A673 (cell line): ENCODE results near the gene DENND5A.

Experiments used
- EZH2 ChIP-seq: fragments of 200-600 bp; sonication (generic); IDR thresholded peaks from 2 replicates; pipeline ENCODE4 v1.6.1; 2017; ENCODE audit warnings: borderline replicate concordance, low read depth, mild to moderate bottlenecking, mixed read lengths, antibody characterized with exemption, low read length; ENCODE audit not compliant: poor library complexity, severe bottlenecking
- TF ChIP-seq, protein P1 (sequence below): fragments of 300-800, 200-600 bp; sonication (generic); conservative IDR thresholded peaks from 2 replicates; pipeline ENCODE4 v1.5.1; 2017; ENCODE audit warnings: low read depth, mild to moderate bottlenecking, antibody characterized with exemption, low read length, moderate library complexity, mixed read lengths

GRCh38 chr11:9285850-9286587, 20.9 kb upstream of the DENND5A start:
- TF ChIP-seq, protein P1, sequence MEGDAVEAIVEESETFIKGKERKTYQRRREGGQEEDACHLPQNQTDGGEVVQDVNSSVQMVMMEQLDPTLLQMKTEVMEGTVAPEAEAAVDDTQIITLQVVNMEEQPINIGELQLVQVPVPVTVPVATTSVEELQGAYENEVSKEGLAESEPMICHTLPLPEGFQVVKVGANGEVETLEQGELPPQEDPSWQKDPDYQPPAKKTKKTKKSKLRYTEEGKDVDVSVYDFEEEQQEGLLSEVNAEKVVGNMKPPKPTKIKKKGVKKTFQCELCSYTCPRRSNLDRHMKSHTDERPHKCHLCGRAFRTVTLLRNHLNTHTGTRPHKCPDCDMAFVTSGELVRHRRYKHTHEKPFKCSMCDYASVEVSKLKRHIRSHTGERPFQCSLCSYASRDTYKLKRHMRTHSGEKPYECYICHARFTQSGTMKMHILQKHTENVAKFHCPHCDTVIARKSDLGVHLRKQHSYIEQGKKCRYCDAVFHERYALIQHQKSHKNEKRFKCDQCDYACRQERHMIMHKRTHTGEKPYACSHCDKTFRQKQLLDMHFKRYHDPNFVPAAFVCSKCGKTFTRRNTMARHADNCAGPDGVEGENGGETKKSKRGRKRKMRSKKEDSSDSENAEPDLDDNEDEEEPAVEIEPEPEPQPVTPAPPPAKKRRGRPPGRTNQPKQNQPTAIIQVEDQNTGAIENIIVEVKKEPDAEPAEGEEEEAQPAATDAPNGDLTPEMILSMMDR: no peak
- no peak for TF ChIP-seq EZH2
